Activated CD8-positive, alpha-beta T cell treated with anti-CD3 and anti-CD28 coated beads for 36 hours (primary cell): ENCODE data around the gene VAT1. TPM values are rescaled to one million over a fixed set of nuclear protein-coding genes. Genes with fewer than 3 reads are reported as not detected.

ENCODE experiments used
- ATAC-seq: fragments of 200-7000 bp; cut with Tn5 transposase; one replicate; pipeline ENCODE4 v1.10.0; 2021; ENCODE audit warnings: mild to moderate bottlenecking, moderate library complexity
- CTCF ChIA-PET: fragments of 350-600 bp; sonication (Branson Sonifier 250); formaldehyde crosslinking; loops from one replicate; lab custom pipeline; 2021; ENCODE audit warnings: antibody characterized with exemption; lab: Charles Lee
- POLR2A ChIA-PET: fragments of 350-600 bp; sonication (Branson Sonifier 250); formaldehyde crosslinking; loops from one replicate; lab custom pipeline; 2021; ENCODE audit warnings: antibody characterized with exemption; lab: Charles Lee
- DNase-seq: peaks from one replicate; pipeline ENCODE4 v3.0.0-alpha.2; 2020
- H3K27ac Mint-ChIP-seq: one replicate; pipeline ENCODE4 v1.8.0; 2021; ENCODE audit warnings: mild to moderate bottlenecking, mixed read lengths
- H3K27me3 Mint-ChIP-seq: one replicate; pipeline ENCODE4 v1.8.0; 2021; ENCODE audit warnings: mixed read lengths
- H3K36me3 Mint-ChIP-seq: one replicate; pipeline ENCODE4 v1.8.0; 2021; ENCODE audit warnings: low read depth, mixed read lengths
- H3K4me1 Mint-ChIP-seq: one replicate; pipeline ENCODE4 v1.8.0; 2021; ENCODE audit warnings: low read depth, mixed read lengths
- H3K4me3 Mint-ChIP-seq: one replicate; pipeline ENCODE4 v1.8.0; 2021; ENCODE audit warnings: mild to moderate bottlenecking, moderate library complexity, mixed read lengths
- H3K9me3 Mint-ChIP-seq: one replicate; pipeline ENCODE4 v1.8.0; 2021; ENCODE audit warnings: mixed read lengths
- intact Hi-C: fragments of 100-400 bp; cut with micrococcal nuclease; formaldehyde crosslinking; loops from one replicate; pipeline ENCODE4 v1.10.0; 2022
- total RNA-seq, 2 experiments: library from RNA; stranded (reverse); gene quantifications; one replicate each; pipeline ENCODE4 v1.2.3, GENCODE V29; 2021
- TF ChIP-seq, protein P1 (sequence below): fragments of 200-600 bp; IDR thresholded peaks from one replicate; pipeline ENCODE4 v1.8.0; 2022; ENCODE audit warnings: antibody characterized with exemption, mild to moderate bottlenecking

The VAT1 gene
- total RNA-seq, 2 experiments from 2014 or later: 35.9 to 39.4 TPM

DNA sequence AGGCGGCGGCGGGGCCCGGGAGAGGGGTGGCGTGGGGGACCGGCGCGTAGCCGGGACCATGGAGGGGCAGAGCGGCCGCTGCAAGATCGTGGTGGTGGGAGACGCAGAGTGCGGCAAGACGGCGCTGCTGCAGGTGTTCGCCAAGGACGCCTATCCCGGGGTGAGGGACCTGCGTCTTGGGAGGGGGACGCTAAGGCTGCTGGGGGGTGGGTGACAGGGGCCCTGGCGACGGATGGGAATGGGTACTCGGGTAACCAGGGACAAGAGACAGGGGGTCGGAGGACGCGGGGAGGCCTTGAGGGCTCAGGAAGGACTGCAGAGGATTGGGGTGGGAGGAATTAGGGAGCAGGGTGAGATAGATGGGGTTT, 3.1 kb upstream of the VAT1 start:
- Mint-ChIP-seq H3K9me3 (no peaks in the 10 kb centered on the region), H3K4me3 (peak overlapping the region; percentile 32), H3K4me1 (peaks cover 19% of the 10 kb centered on the region), H3K27ac (no peak overlapping the region), H3K36me3 (no peaks in the 10 kb centered on the region), H3K27me3 (no peaks in the 10 kb centered on the region)
- POLR2A ChIA-PET: interaction anchor here (0.7 to 3.0 kb wide), 6 partner anchors 14 to 290 kb away, joined by 3 to 25 read pairs (median 8); partner anchors contain the start of genes IFI35 and RPL27
- intact Hi-C loops: loop anchor here (10.0 kb wide), 1 partner anchor 290 kb away; no protein-coding TSS in a partner anchor
- CTCF ChIA-PET: interaction anchor here (1.2 kb wide), 1 partner anchor 18 kb away, joined by 3 read pairs; no protein-coding TSS in a partner anchor
- no peak for ATAC-seq
- DNase-seq: no peak
- TF ChIP-seq, protein P1, sequence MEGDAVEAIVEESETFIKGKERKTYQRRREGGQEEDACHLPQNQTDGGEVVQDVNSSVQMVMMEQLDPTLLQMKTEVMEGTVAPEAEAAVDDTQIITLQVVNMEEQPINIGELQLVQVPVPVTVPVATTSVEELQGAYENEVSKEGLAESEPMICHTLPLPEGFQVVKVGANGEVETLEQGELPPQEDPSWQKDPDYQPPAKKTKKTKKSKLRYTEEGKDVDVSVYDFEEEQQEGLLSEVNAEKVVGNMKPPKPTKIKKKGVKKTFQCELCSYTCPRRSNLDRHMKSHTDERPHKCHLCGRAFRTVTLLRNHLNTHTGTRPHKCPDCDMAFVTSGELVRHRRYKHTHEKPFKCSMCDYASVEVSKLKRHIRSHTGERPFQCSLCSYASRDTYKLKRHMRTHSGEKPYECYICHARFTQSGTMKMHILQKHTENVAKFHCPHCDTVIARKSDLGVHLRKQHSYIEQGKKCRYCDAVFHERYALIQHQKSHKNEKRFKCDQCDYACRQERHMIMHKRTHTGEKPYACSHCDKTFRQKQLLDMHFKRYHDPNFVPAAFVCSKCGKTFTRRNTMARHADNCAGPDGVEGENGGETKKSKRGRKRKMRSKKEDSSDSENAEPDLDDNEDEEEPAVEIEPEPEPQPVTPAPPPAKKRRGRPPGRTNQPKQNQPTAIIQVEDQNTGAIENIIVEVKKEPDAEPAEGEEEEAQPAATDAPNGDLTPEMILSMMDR: no peak

DNA sequence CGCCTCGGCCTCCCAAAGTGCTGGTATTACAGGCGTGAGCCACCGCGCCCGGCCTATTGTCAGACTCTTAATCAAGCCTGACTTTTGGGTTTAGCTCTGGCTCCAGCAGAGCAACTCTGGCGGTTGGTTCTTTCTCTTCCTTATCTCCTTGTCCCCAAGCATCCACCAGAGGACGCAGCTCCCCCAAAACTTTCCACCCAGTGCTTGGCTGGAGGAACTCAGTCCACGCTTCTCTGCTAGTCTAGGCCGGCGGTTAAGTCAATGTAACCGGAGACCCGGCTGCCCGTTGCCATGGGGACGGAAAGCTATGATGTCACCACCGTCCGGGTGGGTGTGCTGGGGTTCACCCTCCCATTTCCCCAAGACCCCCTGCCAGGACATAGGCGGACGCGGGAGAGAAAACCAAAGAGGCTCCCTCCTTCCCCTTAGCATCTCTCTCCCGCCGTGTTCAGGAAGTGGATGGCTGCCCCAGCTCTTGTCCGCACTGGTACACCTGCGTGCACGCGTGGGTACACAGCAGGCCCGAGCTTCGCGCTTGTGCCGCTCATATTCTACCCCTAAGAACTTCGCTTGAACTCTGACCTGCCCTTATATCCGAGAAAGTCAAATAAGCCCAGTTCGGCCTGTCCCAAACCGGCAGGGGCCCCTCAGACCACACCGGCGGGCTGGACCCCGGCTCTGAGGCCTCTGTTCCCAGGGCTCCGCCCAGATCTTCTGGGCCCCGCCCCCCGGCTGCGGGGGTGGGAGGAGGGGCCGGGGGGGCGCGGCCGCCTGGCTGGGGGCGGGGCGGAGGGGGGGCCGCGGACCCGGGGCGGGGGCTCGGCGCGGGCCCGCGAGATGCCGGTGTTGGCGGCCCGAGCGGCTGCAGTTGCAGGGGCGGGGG, 2.5 kb upstream of the VAT1 start, which contains the start of gene RND2:
Gene RND2 (plus strand): TSS at position 825 of the 883 bp plus-strand sequence. CDS start 117 bp downstream, outside the sequence.
- CTCF ChIA-PET: interaction anchor here (0.7 to 1.7 kb wide), 18 partner anchors 10 to 314 kb away, joined by 3 to 8 read pairs (median 4); partner anchors contain the start of genes BRCA1 and RPL27
- Mint-ChIP-seq H3K27ac (peak within 1 kb of the TSS; percentile 53), H3K4me1 (peaks cover 25% of the 10 kb centered on the region), H3K9me3 (no peaks in the 10 kb centered on the region), H3K36me3 (no peaks in the 10 kb centered on the region), H3K27me3 (no peaks in the 10 kb centered on the region), H3K4me3 (peak within 1 kb of the TSS; percentile 75)
- TF ChIP-seq, protein P1: no peak
- intact Hi-C loops: loop anchor here (10.0 kb wide), 1 partner anchor 290 kb away; no protein-coding TSS in a partner anchor
- POLR2A ChIA-PET: interaction anchor here (0.7 to 3.0 kb wide), 13 partner anchors 14 to 343 kb away, joined by 3 to 25 read pairs (median 4); partner anchors contain the start of genes IFI35, RPL27 and TMEM106A
- ATAC-seq (peak; percentile 69), DNase-seq (peak; percentile 92)

DNA sequence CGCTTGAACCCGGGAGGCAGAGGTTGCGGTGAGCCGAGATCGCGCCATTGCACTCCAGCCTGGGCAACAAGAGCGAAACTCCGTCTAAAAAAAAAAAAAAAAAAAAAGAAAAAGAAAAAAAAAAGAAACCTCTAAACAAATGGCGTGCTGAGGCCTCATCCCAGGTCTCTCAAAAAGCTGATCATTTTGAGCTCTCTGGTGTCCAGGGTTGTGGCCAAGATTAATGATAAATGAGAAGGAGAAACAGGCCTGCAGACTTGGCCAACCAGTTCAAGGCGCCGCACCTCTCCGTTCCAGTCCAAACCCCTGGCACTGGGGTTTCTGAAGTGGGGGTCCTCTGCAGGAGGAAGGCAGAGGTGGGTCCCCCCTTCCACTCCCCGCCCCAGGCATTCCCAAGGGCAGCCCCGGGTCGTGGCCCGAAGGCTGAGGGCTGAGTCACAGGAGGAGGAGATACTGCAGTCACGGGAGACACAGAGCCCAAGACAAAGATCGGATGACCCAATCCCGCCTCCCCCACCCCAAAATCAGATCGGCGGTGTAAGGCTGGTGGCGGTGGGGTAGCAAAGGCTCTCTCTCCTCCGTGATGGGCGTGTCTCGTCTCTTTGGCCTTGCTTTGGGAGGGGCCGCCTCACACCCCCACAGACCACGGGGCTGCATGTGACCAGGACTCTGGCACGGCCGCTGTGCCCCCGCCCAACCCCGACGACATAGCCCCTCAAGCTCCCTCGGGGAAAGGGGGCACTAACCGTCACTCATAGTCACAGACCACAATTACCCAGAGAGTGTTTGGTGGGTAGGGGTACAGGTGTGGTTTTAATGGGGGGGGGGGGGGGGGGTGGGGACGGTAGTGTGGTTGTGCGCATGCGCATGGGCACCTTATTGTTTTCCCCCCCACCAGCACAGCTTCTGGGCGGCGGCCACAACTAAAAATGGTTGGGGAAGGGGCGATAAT, 1.1 kb downstream of the VAT1 start:
- no peaks in the 10 kb centered on the region for H3K27me3 Mint-ChIP-seq
- TF ChIP-seq, protein P1: no peak
- no peaks in the 10 kb centered on the region for H3K36me3 Mint-ChIP-seq
- intact Hi-C loops: loop anchor here (10.0 kb wide), 1 partner anchor 294 kb away; no protein-coding TSS in a partner anchor
- DNase-seq (peak; percentile 35), ATAC-seq (no peak)
- H3K4me1 Mint-ChIP-seq: peaks cover 39% of the 10 kb centered on the region
- H3K4me3 Mint-ChIP-seq: peak overlapping the region; percentile 86
- no peaks in the 10 kb centered on the region for H3K9me3 Mint-ChIP-seq
- ChIA-PET POLR2A (interaction anchor here (1.1 to 3.7 kb wide), 8 partner anchors 9 to 347 kb away, joined by 3 to 23 read pairs (median 6); partner anchors contain the start of genes IFI35 and RPL27), CTCF (interaction anchor here (0.9 kb wide), 1 partner anchor 20 kb away, joined by 3 read pairs; no protein-coding TSS in a partner anchor)
- no peak overlapping the region for H3K27ac Mint-ChIP-seq

DNA sequence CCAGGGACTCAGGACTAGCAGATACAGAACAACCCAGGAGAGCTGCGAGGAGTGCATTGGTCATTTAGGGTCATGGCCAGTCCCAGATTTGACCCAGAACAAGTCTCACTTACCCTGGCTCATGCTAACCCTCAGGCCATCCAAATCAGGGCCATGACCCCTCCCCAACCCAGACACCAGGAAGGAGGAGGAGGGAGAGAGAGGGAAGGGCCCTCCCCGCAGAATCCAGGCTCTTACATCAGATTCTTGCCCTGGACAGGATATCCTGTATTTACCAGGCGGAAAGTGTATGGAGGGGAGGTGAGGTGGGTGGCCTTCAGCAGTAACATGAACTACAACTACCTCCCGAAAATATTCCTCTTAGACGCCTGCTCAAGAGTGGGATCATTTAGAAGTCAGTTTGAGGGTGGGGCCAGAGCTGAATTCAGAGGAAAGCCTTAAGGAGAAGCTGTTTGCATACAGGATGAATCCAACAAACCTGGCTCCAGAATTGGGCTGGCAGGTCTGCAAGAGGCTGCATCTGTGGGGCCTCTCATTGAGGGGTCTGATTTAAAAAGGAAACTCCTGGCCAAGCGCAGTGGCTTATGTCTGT, 2.1 kb downstream of the VAT1 start:
- DNase-seq: no peak
- POLR2A ChIA-PET: interaction anchor here (1.1 to 3.7 kb wide), 4 partner anchors 14 to 295 kb away, joined by 3 to 23 read pairs (median 8); partner anchors contain the start of genes IFI35 and RPL27
- H3K27ac Mint-ChIP-seq: no peak overlapping the region
- TF ChIP-seq, protein P1: no peak
- no peaks in the 10 kb centered on the region for H3K36me3 Mint-ChIP-seq
- H3K9me3 Mint-ChIP-seq: no peaks in the 10 kb centered on the region
- H3K27me3 Mint-ChIP-seq: no peaks in the 10 kb centered on the region
- no peak for ATAC-seq
- peak overlapping the region; percentile 15 for H3K4me3 Mint-ChIP-seq
- CTCF ChIA-PET: no interaction called here
- H3K4me1 Mint-ChIP-seq: peaks cover 39% of the 10 kb centered on the region
- intact Hi-C loops: loop anchor here (10.0 kb wide), 1 partner anchor 295 kb away; no protein-coding TSS in a partner anchor
